ENCODE data around the gene PRKCZ.
"Not testable (repeated sequence)": the region's sequence is repeated elsewhere in the genome, so short reads cannot be mapped to it uniquely, and the experiment has no call there.

PRKCZ gene

DNA sequence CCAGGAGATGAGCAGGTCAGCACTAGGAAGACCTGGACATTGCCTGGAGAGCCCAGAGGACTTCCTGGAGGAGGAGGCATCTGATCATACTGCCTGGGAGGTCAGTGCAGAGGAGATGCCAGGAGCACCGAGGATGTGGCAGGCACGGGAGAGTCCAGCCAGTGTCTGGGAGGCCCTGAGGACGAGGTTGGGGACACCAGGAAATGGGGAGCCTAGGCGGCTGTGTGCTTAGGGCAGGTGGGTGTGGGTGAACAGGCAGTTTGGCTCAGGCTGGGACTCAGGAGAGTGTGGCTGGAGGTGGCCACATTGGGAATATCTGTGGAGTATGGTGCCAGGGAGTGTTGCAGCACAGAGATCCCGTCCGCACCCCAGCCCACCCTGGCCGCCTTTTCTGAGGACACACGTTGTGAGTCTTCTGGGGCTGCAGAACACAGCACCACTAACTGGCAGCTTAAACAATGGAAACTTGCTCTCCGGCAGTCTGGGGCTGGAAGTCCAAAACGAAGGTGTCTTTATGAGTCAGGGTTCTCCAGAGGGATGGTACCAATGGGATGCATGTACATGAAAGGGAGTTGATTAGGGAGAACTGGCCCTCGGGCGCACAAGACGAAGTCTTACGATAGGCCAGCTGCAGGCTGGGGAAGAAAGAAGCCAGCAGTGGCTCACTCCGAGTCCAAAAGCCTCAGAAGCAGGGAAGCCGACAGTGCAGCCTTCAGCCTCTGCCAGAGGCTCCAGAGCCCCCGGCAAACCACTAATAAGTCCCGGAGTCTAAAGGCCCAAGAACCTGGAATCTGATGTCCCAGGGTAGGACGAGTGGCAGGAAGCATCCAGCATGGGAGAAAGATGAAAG, 86.4 kb downstream of the PRKCZ start:
- no peak overlapping the region for H3K4me3 ChIP-seq (replicated peaks; ENCODE audit: insufficient read depth, low read length)
- TF ChIP-seq GABPA (IDR thresholded peaks at IDR 0.05; ENCODE audit: low read depth) = no peak
- TF ChIP-seq SPI1 (IDR thresholded peaks at IDR 0.05; ENCODE audit: borderline replicate concordance, low read depth) = no peak
- TF ChIP-seq CTCF (IDR thresholded peaks at IDR 0.05; ENCODE audit: insufficient read depth, low read length) = no peak
- TF ChIP-seq POLR2AphosphoS5 (IDR thresholded peaks at IDR 0.05; ENCODE audit: low read depth) = no peak
- TF ChIP-seq, protein P1, sequence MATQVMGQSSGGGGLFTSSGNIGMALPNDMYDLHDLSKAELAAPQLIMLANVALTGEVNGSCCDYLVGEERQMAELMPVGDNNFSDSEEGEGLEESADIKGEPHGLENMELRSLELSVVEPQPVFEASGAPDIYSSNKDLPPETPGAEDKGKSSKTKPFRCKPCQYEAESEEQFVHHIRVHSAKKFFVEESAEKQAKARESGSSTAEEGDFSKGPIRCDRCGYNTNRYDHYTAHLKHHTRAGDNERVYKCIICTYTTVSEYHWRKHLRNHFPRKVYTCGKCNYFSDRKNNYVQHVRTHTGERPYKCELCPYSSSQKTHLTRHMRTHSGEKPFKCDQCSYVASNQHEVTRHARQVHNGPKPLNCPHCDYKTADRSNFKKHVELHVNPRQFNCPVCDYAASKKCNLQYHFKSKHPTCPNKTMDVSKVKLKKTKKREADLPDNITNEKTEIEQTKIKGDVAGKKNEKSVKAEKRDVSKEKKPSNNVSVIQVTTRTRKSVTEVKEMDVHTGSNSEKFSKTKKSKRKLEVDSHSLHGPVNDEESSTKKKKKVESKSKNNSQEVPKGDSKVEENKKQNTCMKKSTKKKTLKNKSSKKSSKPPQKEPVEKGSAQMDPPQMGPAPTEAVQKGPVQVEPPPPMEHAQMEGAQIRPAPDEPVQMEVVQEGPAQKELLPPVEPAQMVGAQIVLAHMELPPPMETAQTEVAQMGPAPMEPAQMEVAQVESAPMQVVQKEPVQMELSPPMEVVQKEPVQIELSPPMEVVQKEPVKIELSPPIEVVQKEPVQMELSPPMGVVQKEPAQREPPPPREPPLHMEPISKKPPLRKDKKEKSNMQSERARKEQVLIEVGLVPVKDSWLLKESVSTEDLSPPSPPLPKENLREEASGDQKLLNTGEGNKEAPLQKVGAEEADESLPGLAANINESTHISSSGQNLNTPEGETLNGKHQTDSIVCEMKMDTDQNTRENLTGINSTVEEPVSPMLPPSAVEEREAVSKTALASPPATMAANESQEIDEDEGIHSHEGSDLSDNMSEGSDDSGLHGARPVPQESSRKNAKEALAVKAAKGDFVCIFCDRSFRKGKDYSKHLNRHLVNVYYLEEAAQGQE (IDR thresholded peaks at IDR 0.05; ENCODE audit: insufficient replicate concordance, low read depth) = no peak
- H3K27ac ChIP-seq (replicated peaks) = no peak overlapping the region
- no peaks in the 10 kb centered on the region for H3K27me3 ChIP-seq (ENCODE audit: insufficient read depth, poor library complexity, severe bottlenecking)
- DNase-seq (ENCODE audit: low read depth in 1 of 2, low spot score in 1 of 2) = no peak

- H3K27me3 ChIP-seq (ENCODE audit: insufficient read depth, poor library complexity, severe bottlenecking) = no peaks in the 10 kb centered on the region
- peak in 1 of 2 experiments; percentile 53 for DNase-seq (ENCODE audit: low read depth in 1 of 2, low spot score in 1 of 2)
- H3K27ac ChIP-seq (replicated peaks) = no peak overlapping the region
- H3K4me3 ChIP-seq (replicated peaks; ENCODE audit: insufficient read depth, low read length) = no peak overlapping the region
- TF ChIP-seq GABPA (IDR thresholded peaks at IDR 0.05; ENCODE audit: low read depth) (no peak), CTCF (IDR thresholded peaks at IDR 0.05; ENCODE audit: insufficient read depth, low read length) (no peak), SPI1 (IDR thresholded peaks at IDR 0.05; ENCODE audit: borderline replicate concordance, low read depth) (no peak; the same call in 1 of the 2 replicates), POLR2AphosphoS5 (IDR thresholded peaks at IDR 0.05; ENCODE audit: low read depth) (no peak)
- TF ChIP-seq, protein P1 (IDR thresholded peaks at IDR 0.05; ENCODE audit: insufficient replicate concordance, low read depth) = no peak
Measured at GRCh38 chr1:2137257-2138121, 87.3 kb downstream of the PRKCZ start.

- H3K27ac ChIP-seq (replicated peaks); DNase-seq (ENCODE audit: low read depth in 1 of 2, low spot score in 1 of 2); H3K27me3 ChIP-seq (ENCODE audit: insufficient read depth, poor library complexity, severe bottlenecking); H3K4me3 ChIP-seq (replicated peaks; ENCODE audit: insufficient read depth, low read length): not testable (repeated sequence)
Measured at GRCh38 chr1:2139156-2139555, 88.9 kb downstream of the PRKCZ start.

GRCh38 chr1:2141025-2141424, 90.8 kb downstream of the PRKCZ start:
- no peak for DNase-seq (ENCODE audit: low read depth in 1 of 2, low spot score in 1 of 2)
- Histone ChIP-seq H3K27ac (replicated peaks) (no peak overlapping the region), H3K27me3 (ENCODE audit: insufficient read depth, poor library complexity, severe bottlenecking) (no peaks in the 10 kb centered on the region), H3K4me3 (replicated peaks; ENCODE audit: insufficient read depth, low read length) (no peak overlapping the region)
- no peak for TF ChIP-seq CTCF (IDR thresholded peaks at IDR 0.05; ENCODE audit: insufficient read depth, low read length)
- no peak for TF ChIP-seq GABPA (IDR thresholded peaks at IDR 0.05; ENCODE audit: low read depth)
- no peak for TF ChIP-seq POLR2AphosphoS5 (IDR thresholded peaks at IDR 0.05; ENCODE audit: low read depth)
- TF ChIP-seq, protein P1 (IDR thresholded peaks at IDR 0.05; ENCODE audit: insufficient replicate concordance, low read depth) = no peak
- no peak for TF ChIP-seq SPI1 (IDR thresholded peaks at IDR 0.05; ENCODE audit: borderline replicate concordance, low read depth)

Measured in HL-60 (cell line).